Activated CD8-positive, alpha-beta memory T cell treated with anti-CD3 and anti-CD28 coated beads, Interleukin-2, amount 10 ng/mL, durations not matched to agents 7 days and 5 days (primary cell): ENCODE data around the gene THAP7. TPM values are rescaled to one million over a fixed set of nuclear protein-coding genes. Genes with fewer than 3 reads are reported as not detected.
"Not testable (repeated sequence)": the region's sequence is repeated elsewhere in the genome, so short reads cannot be mapped to it uniquely, and the experiment has no call there.

Source experiments
- ATAC-seq: fragments of 150-1000 bp; cut with Tn5 transposase; one replicate; pipeline ENCODE4 v1.10.0; 2021; ENCODE audit warnings: moderate library complexity
- CTCF ChIA-PET: fragments of 350-600 bp; sonication (Branson Sonifier 250); formaldehyde crosslinking; loops from one replicate; lab custom pipeline; 2021; ENCODE audit warnings: antibody characterized with exemption; lab: Charles Lee
- DNase-seq: peaks from one replicate; pipeline ENCODE4 v3.0.0-alpha.2; 2020
- H3K27ac Mint-ChIP-seq: one replicate; pipeline ENCODE4 v1.8.0; 2021; ENCODE audit warnings: mild to moderate bottlenecking, mixed read lengths
- H3K27me3 Mint-ChIP-seq: one replicate; pipeline ENCODE4 v1.8.0; 2021; ENCODE audit warnings: mixed read lengths
- H3K36me3 Mint-ChIP-seq: one replicate; pipeline ENCODE4 v1.8.0; 2021; ENCODE audit warnings: mild to moderate bottlenecking, mixed read lengths
- H3K4me1 Mint-ChIP-seq: one replicate; pipeline ENCODE4 v1.8.0; 2021; ENCODE audit warnings: mixed read lengths
- H3K4me3 Mint-ChIP-seq: one replicate; pipeline ENCODE4 v1.8.0; 2021; ENCODE audit warnings: mild to moderate bottlenecking, moderate library complexity, mixed read lengths
- H3K9me3 Mint-ChIP-seq: one replicate; pipeline ENCODE4 v1.8.0; 2022; ENCODE audit warnings: low read depth, mixed read lengths
- total RNA-seq, 2 experiments: library from RNA; stranded (reverse); gene quantifications; one replicate each; pipeline ENCODE4 v1.2.3, GENCODE V29; 2021

THAP7 gene, protein sequence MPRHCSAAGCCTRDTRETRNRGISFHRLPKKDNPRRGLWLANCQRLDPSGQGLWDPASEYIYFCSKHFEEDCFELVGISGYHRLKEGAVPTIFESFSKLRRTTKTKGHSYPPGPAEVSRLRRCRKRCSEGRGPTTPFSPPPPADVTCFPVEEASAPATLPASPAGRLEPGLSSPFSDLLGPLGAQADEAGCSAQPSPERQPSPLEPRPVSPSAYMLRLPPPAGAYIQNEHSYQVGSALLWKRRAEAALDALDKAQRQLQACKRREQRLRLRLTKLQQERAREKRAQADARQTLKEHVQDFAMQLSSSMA
- 10 to 100 TPM; 25.9 to 28.7 TPM for total RNA-seq

DNA sequence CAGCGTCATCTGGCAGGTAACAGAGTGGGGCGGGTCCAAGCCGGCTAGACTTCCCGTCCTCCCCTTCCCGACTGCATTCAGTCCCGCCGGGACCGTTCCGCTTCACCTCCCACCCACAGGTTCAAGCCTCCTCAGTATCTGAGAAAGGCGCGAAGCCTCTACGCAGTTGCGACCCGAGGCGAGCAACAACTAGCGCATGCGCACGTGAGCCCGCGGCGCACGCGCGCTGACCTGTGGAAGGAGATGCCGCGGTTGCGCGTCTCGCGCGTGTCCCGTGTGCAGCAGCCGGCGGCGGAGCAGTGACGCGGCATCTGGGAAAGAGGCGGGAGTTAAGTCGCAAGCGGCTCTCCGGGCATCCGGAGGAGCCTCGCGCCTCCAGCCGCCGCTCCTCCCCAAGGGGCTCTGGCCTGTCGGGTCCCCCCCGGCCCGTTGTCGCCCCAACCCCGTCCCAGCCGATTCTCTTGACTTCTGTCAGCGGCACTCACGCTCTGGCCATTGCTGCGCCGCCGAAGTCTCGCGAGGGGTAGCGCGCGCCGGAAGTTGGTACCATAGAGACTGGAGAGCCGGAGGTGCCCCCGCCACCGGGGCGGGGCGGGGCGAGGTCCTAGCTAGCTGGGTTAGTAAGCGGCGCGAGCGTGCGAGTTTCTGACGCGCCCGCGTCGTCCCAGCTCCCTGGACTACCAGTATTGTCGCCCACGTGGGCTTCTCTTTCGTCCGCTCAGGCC, at the start of gene THAP7:
Gene THAP7, minus strand, starts transcription at position 518 of the 725 bp plus-strand sequence. Its CDS starts 207 bp downstream, at position 311.
- H3K9me3 Mint-ChIP-seq = no peaks in the 10 kb centered on the region
- H3K4me1 Mint-ChIP-seq = peaks cover 28% of the 10 kb centered on the region
- DNase-seq (peak; percentile 98), ATAC-seq (peak; percentile 94)
- CTCF ChIA-PET = interaction anchor here (1.1 to 3.3 kb wide), 6 partner anchors 11 to 101 kb away, joined by 3 to 22 read pairs (median 4); partner anchors contain the start of gene LZTR1
- H3K36me3 Mint-ChIP-seq = peaks cover 2% of the 10 kb centered on the region
- H3K27me3 Mint-ChIP-seq = no peaks in the 10 kb centered on the region
- H3K4me3 Mint-ChIP-seq = peak within 1 kb of the TSS; percentile 96
- peak within 1 kb of the TSS; percentile 97 for H3K27ac Mint-ChIP-seq

- peaks cover 7% of the 10 kb centered on the region for H3K4me1 Mint-ChIP-seq
- ATAC-seq = no peak
- peaks cover under 1% of the 10 kb centered on the region for H3K27me3 Mint-ChIP-seq
- CTCF ChIA-PET = no interaction called here
- no peak overlapping the region for H3K4me3 Mint-ChIP-seq
- H3K36me3 Mint-ChIP-seq = no peaks in the 10 kb centered on the region
- DNase-seq = no peak
- H3K9me3 Mint-ChIP-seq = no peaks in the 10 kb centered on the region
- no peak overlapping the region for H3K27ac Mint-ChIP-seq
These were observed 49.4 kb upstream of the THAP7 start for GRCh38 chr22:21051145-21051830.

GRCh38 chr22:21048965-21049364, 47.0 kb upstream of the THAP7 start:
- Mint-ChIP-seq H3K4me1 (peaks cover 14% of the 10 kb centered on the region), H3K27me3 (peaks cover 22% of the 10 kb centered on the region)
- not testable (repeated sequence) for H3K4me3 Mint-ChIP-seq, DNase-seq, H3K9me3 Mint-ChIP-seq, ATAC-seq, H3K36me3 Mint-ChIP-seq, H3K27ac Mint-ChIP-seq
- CTCF ChIA-PET = interaction anchor here (0.6 kb wide), 1 partner anchor 24 kb away, joined by 4 read pairs; no protein-coding TSS in a partner anchor

GRCh38 chr22:21048448-21048847, 46.5 kb upstream of the THAP7 start:
- CTCF ChIA-PET, DNase-seq, H3K9me3 Mint-ChIP-seq, ATAC-seq, H3K27ac Mint-ChIP-seq, H3K36me3 Mint-ChIP-seq, H3K4me3 Mint-ChIP-seq: not testable (repeated sequence)
- peaks cover 25% of the 10 kb centered on the region for H3K27me3 Mint-ChIP-seq
- peaks cover 19% of the 10 kb centered on the region for H3K4me1 Mint-ChIP-seq

- Mint-ChIP-seq H3K9me3 (no peaks in the 10 kb centered on the region), H3K36me3 (no peaks in the 10 kb centered on the region), H3K4me1 (peaks cover 22% of the 10 kb centered on the region), H3K27me3 (peaks cover 32% of the 10 kb centered on the region), H3K27ac (no peak overlapping the region), H3K4me3 (no peak overlapping the region)
- CTCF ChIA-PET = no interaction called here
- ATAC-seq = no peak
- no peak for DNase-seq
These were observed 45.8 kb upstream of the THAP7 start for GRCh38 chr22:21047730-21048129.

DNA sequence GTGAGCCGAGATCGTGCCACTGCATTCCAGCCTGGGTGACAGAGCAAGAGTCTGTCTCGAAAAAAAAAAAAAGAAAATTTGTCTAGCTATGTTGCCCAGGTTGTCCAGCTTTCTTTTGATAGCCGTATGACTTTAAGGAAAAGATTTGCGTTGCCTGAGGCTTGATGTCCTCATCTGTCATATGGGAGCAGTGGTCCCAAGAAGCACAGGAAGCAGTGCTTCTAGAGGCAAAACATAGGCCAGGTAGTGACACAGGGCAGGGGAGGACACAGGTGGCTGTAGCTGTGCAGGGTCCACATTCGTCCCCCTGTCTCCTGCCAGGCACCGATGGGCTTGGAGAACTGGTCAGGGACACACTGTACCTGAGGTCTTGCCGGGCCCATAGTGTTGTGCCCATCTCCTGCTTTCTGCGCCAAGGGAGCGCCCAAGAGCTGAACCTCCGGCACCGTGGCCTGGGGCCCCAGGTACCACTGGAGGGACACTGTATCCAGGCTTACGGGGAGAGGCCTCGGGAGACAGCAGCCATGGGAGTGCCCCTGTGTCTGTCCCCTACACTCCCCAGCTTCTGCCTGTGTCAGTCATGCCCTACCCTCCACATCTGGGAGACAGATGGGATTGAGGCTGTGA, 45.2 kb upstream of the THAP7 start:
- ATAC-seq = no peak
- Mint-ChIP-seq H3K27me3 (peaks cover 34% of the 10 kb centered on the region), H3K9me3 (no peaks in the 10 kb centered on the region), H3K4me3 (no peak overlapping the region), H3K36me3 (no peaks in the 10 kb centered on the region), H3K27ac (no peak overlapping the region), H3K4me1 (peaks cover 22% of the 10 kb centered on the region)
- no peak for DNase-seq
- CTCF ChIA-PET = no interaction called here

DNA sequence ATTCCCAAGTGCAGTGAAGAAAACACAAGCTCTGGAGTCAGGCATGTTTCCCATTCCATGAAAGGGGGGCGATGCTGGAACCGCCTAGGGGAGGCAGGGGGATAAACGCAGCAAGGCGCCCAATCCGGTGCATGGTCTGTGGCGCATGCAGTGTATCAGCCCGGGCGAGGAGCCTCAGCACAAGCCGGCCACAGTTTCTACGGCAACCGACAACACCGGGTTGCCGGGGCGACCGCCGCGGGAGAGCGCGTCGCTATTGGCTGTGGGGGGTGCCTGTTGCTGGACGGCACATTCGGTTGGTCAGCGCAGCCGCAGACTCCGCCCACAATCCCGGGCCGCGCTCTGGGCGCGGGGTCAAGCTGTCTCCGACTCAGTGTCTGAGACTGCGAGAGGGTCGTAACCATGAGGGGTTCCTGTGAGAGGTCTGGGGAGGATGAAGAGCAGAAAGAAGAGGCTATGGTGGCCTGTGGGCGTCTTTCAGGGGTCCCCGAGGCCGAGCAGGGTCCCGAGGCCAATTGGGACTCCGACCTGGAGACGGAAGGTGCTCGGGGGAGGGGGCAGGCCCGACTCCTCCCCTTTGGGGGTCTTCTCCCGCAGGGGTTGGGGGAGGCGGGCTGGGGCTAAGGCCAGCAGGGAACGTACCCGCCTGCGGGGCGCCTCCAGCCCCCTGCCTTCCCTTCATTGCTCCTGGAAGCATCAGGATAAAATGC, 43.8 kb upstream of the THAP7 start, which contains the start of gene LRRC74B:
Gene LRRC74B, plus strand, starts transcription at position 362 of the 710 bp plus-strand sequence. Its CDS starts 41 bp downstream, at position 403.
- CTCF ChIA-PET = interaction anchor here (1.0 kb wide), 1 partner anchor 25 kb away, joined by 4 read pairs; no protein-coding TSS in a partner anchor
- ATAC-seq (peak; percentile 93), DNase-seq (peak; percentile 84)
- Mint-ChIP-seq H3K27me3 (peaks cover 34% of the 10 kb centered on the region), H3K27ac (peak within 1 kb of the TSS; percentile 10), H3K4me1 (peaks cover 22% of the 10 kb centered on the region), H3K36me3 (no peaks in the 10 kb centered on the region), H3K4me3 (no peak within 1 kb of the TSS), H3K9me3 (no peaks in the 10 kb centered on the region)

DNA sequence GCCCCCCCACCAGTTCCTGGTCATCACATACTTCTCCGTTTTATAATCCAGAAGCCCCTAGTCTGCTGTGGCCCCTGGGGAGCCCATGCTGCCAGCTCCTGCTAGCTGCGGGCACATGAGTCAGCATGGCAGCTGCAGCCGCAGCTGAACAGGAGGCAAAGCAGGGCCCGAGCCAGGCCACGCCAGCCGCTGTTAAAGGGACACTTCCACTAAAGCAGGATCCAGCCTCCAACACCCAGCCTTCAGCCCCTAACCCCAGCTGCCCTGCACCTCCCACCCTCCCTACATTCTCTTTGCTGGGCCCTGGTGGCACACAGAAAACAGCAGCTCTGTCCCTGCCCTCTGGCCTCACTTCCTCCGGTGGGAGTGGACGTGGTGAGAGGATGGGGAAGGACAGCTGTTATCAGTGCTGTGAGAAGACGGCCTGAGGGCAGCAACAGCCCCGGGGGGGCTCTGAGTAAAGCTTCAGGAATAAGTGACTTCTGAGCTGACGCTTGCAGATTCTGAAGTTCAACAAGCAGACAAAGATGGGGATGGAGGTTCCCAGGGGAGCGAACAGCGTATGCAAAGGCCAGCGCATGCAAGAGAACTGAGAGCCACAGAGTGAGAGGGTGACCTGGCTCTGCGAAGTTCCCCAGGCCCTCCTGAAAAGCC, 43.1 kb upstream of the THAP7 start:
- H3K4me1 Mint-ChIP-seq = peaks cover 22% of the 10 kb centered on the region
- no peak for DNase-seq
- CTCF ChIA-PET = no interaction called here
- H3K4me3 Mint-ChIP-seq = no peak overlapping the region
- no peak overlapping the region for H3K27ac Mint-ChIP-seq
- no peaks in the 10 kb centered on the region for H3K36me3 Mint-ChIP-seq
- peak; percentile 32 for ATAC-seq
- H3K9me3 Mint-ChIP-seq = no peaks in the 10 kb centered on the region
- H3K27me3 Mint-ChIP-seq = peaks cover 36% of the 10 kb centered on the region

DNA sequence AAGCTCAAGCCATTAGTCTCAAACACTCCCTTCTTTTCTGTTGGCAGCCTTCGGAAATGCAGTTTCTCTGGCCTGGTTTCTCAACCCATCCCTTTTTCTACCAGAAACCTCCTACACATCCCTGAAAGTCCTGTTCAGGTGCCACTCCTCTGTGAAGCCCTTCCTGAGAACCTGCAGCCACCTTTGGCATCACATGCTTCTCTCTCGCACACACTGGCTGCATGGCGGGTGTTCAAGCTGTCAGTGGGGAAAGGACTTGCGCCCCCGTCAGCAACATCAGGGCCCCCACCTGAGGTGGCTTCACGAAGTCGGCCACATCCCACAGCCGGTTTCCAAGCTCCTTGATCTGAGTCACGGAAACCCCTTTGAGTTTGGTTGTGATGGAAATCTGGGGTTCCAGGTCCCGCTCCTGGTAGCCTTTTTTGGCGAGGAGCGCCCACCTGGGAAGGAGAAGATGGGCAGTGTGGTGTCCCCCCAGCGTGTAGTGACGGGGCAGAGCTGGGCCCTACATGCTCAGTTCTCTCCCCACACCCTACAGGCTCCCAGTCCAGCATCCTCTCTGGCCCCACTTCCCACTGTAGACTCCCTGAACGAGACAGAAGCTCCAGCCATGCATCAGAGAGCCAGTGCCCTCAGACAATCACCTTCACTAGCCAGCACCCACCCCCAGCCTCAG, 42.1 kb upstream of the THAP7 start:
- Mint-ChIP-seq H3K27ac (no peak overlapping the region), H3K4me3 (no peak overlapping the region), H3K36me3 (no peaks in the 10 kb centered on the region), H3K4me1 (peaks cover 22% of the 10 kb centered on the region), H3K9me3 (no peaks in the 10 kb centered on the region), H3K27me3 (peaks cover 39% of the 10 kb centered on the region)
- CTCF ChIA-PET = interaction anchor here (0.8 to 1.6 kb wide), 2 partner anchors 23 to 59 kb away, joined by 3 to 5 read pairs; no protein-coding TSS in a partner anchor
- no peak for ATAC-seq
- no peak for DNase-seq

GRCh38 chr22:21042978-21043859, 41.3 kb upstream of the THAP7 start:
- ATAC-seq (no peak), DNase-seq (no peak)
- Mint-ChIP-seq H3K4me3 (no peak overlapping the region), H3K9me3 (no peaks in the 10 kb centered on the region), H3K4me1 (peaks cover 22% of the 10 kb centered on the region), H3K27ac (no peak overlapping the region), H3K27me3 (peaks cover 44% of the 10 kb centered on the region), H3K36me3 (no peaks in the 10 kb centered on the region)
- CTCF ChIA-PET = interaction anchor here (0.8 to 1.6 kb wide), 2 partner anchors 22 to 60 kb away, joined by 3 to 5 read pairs; no protein-coding TSS in a partner anchor

GRCh38 chr22:21041937-21042336, 40.0 kb upstream of the THAP7 start:
- Mint-ChIP-seq H3K9me3 (no peaks in the 10 kb centered on the region), H3K27ac (no peak overlapping the region), H3K4me1 (peaks cover 22% of the 10 kb centered on the region), H3K27me3 (peaks cover 48% of the 10 kb centered on the region), H3K36me3 (no peaks in the 10 kb centered on the region), H3K4me3 (no peak overlapping the region)
- CTCF ChIA-PET = interaction anchor here (0.8 kb wide), 1 partner anchor 21 kb away, joined by 3 read pairs; no protein-coding TSS in a partner anchor
- ATAC-seq (no peak), DNase-seq (no peak)
